ENCODE data around the gene TMIGD2.

The TMIGD2 gene

DNA sequence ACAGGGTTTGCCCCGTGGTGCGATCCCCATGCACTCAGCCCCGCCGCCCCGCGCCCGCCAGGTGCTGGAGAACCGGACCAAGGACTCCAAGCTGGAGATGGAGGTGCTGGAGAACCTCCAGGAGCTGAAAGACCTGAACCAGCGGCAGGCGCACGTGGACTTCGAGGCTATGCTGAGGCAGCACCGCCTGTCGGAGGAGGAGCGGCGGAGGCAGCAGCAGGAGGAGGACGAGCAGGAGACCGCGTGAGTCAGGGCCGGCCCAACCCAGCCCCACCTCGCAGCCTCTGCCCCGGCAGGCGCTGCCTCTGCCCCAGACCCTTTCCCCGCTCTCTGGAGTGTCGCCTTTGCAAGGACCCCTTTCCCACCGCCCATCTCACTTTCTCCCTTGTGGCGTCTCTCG, 44.0 kb downstream of the TMIGD2 start:
- Histone ChIP-seq H3K4me2 (ENCODE audit: low read length, poor library complexity, severe bottlenecking) (no peak overlapping the region), H3K9ac (ENCODE audit: low read length) (no peak overlapping the region), H3K23ac (ENCODE audit: low read length in 2 of 2) (no peak overlapping the region), H2BK12ac (ENCODE audit: low read length in 2 of 2) (no peak overlapping the region), H3K14ac (ENCODE audit: low read length in 2 of 2) (no peak overlapping the region), H3K9me3 (ENCODE audit: control insufficient read depth, low read length) (peaks cover 9% of the 10 kb centered on the region), H2AK5ac (ENCODE audit: low read length, severe bottlenecking) (no peak overlapping the region), H3K4me1 (ENCODE audit: control insufficient read depth, insufficient read depth, low read depth, low read length) (no peaks in the 10 kb centered on the region), H2AFZ (ENCODE audit: low read depth, low read length) (no peak overlapping the region), H4K91ac (ENCODE audit: low read length) (no peak overlapping the region), H2BK5ac (ENCODE audit: low read depth, low read length, poor library complexity, severe bottlenecking) (no peak overlapping the region), H3K18ac (ENCODE audit: low read depth in 1 of 2, low read length in 2 of 2) (no peak overlapping the region), H3K27ac (ENCODE audit: low read length, poor library complexity, severe bottlenecking) (no peak overlapping the region), H3K79me1 (replicated peaks; ENCODE audit: low read length, poor library complexity, severe bottlenecking) (peaks cover 3% of the 10 kb centered on the region), H3K4me3 (ENCODE audit: insufficient read depth in 1 of 2, low read depth in 1 of 2, low read length in 2 of 2) (no peak overlapping the region), H3K27me3 (ENCODE audit: control insufficient read depth in 1 of 2, insufficient read depth in 1 of 2, low read length in 2 of 2) (no peaks in the 10 kb centered on the region), H4K8ac (ENCODE audit: low read length) (no peak overlapping the region), H3K4ac (ENCODE audit: low read depth in 1 of 2, low read length in 2 of 2) (no peak overlapping the region), H3K36me3 (ENCODE audit: control insufficient read depth in 1 of 2, insufficient read depth in 2 of 2, low read depth in 1 of 2, low read length in 2 of 2) (peaks cover 61 to 72% of the 10 kb centered on the region in 2 experiments), H2BK120ac (ENCODE audit: low read depth, low read length) (no peak overlapping the region), H2BK15ac (ENCODE audit: low read depth, poor library complexity, severe bottlenecking) (no peak overlapping the region)
- 94% methylated on average over 28 of the region's 28 CpGs for WGBS
- DNase-seq: no peak

DNA sequence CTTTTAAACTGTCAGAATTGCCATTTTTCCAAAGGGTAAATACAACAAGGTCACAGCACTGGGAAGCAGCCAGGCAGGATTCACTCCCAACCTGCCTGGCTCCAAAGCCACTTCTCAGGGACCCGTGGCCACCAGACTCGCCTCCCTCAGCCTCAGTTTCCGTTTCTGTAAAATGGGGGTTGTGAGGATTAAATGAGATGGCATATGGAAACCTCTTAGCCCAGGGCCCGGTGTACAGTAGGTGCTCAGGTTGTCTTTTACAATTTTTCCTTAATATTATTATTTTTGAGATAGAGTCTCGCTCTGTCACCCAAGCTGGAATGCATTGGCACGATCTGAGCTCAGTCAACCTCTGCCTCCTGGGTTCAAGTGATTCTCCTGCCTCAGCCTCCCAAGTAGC, 45.2 kb downstream of the TMIGD2 start:
- WGBS: 84% methylated on average over 5 of the region's 6 CpGs
- Histone ChIP-seq H4K8ac (ENCODE audit: low read length) (no peak overlapping the region), H3K18ac (ENCODE audit: low read depth in 1 of 2, low read length in 2 of 2) (no peak overlapping the region), H4K91ac (ENCODE audit: low read length) (no peak overlapping the region), H3K9ac (ENCODE audit: low read length) (no peak overlapping the region), H3K23ac (ENCODE audit: low read length in 2 of 2) (no peak overlapping the region), H3K14ac (ENCODE audit: low read length in 2 of 2) (no peak overlapping the region), H3K27me3 (ENCODE audit: control insufficient read depth in 1 of 2, insufficient read depth in 1 of 2, low read length in 2 of 2) (no peaks in the 10 kb centered on the region), H3K4ac (ENCODE audit: low read depth in 1 of 2, low read length in 2 of 2) (no peak overlapping the region), H2BK120ac (ENCODE audit: low read depth, low read length) (no peak overlapping the region), H3K79me1 (replicated peaks; ENCODE audit: low read length, poor library complexity, severe bottlenecking) (peaks cover 3% of the 10 kb centered on the region), H3K27ac (ENCODE audit: low read length, poor library complexity, severe bottlenecking) (no peak overlapping the region), H2BK5ac (ENCODE audit: low read depth, low read length, poor library complexity, severe bottlenecking) (no peak overlapping the region), H3K4me1 (ENCODE audit: control insufficient read depth, insufficient read depth, low read depth, low read length) (no peaks in the 10 kb centered on the region), H2AFZ (ENCODE audit: low read depth, low read length) (no peak overlapping the region), H3K4me3 (ENCODE audit: insufficient read depth in 1 of 2, low read depth in 1 of 2, low read length in 2 of 2) (no peak overlapping the region), H2BK15ac (ENCODE audit: low read depth, poor library complexity, severe bottlenecking) (no peak overlapping the region), H3K36me3 (ENCODE audit: control insufficient read depth in 1 of 2, insufficient read depth in 2 of 2, low read depth in 1 of 2, low read length in 2 of 2) (peaks cover 69 to 70% of the 10 kb centered on the region in 2 experiments), H2AK5ac (ENCODE audit: low read length, severe bottlenecking) (no peak overlapping the region), H3K4me2 (ENCODE audit: low read length, poor library complexity, severe bottlenecking) (no peak overlapping the region), H2BK12ac (ENCODE audit: low read length in 2 of 2) (no peak overlapping the region), H3K9me3 (ENCODE audit: control insufficient read depth, low read length) (peaks cover 9% of the 10 kb centered on the region)
- no peak for DNase-seq

DNA sequence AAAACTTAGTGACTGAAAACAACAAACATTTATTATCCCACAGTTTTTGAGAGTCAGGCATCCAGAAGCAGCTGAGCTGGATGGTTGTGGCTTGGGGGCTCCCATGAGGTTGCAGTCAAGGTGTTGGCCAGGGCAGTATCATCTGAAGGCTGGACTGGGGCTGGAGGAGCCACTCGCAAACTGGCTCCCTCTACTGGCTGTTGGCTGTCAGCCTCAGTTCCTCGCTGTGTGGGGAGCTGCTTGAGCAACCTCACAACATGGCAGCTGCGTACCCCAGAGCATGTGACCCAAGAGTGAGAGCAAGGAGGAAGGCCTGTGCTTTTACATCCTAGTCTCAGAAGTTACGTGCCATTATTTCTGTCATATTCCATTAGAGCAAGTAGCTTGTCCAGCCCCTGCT, 45.6 kb downstream of the TMIGD2 start:
- Histone ChIP-seq H2BK12ac (ENCODE audit: low read length in 2 of 2) (no peak overlapping the region), H2BK15ac (ENCODE audit: low read depth, poor library complexity, severe bottlenecking) (no peak overlapping the region), H2BK5ac (ENCODE audit: low read depth, low read length, poor library complexity, severe bottlenecking) (no peak overlapping the region), H3K36me3 (ENCODE audit: control insufficient read depth in 1 of 2, insufficient read depth in 2 of 2, low read depth in 1 of 2, low read length in 2 of 2) (peaks cover 68 to 69% of the 10 kb centered on the region in 2 experiments), H3K4me2 (ENCODE audit: low read length, poor library complexity, severe bottlenecking) (no peak overlapping the region), H2BK120ac (ENCODE audit: low read depth, low read length) (no peak overlapping the region), H4K8ac (ENCODE audit: low read length) (no peak overlapping the region), H3K9me3 (ENCODE audit: control insufficient read depth, low read length) (peaks cover 9% of the 10 kb centered on the region), H4K91ac (ENCODE audit: low read length) (no peak overlapping the region), H3K18ac (ENCODE audit: low read depth in 1 of 2, low read length in 2 of 2) (no peak overlapping the region), H3K27ac (ENCODE audit: low read length, poor library complexity, severe bottlenecking) (no peak overlapping the region), H3K4ac (ENCODE audit: low read depth in 1 of 2, low read length in 2 of 2) (no peak overlapping the region), H2AFZ (ENCODE audit: low read depth, low read length) (no peak overlapping the region), H2AK5ac (ENCODE audit: low read length, severe bottlenecking) (no peak overlapping the region), H3K23ac (ENCODE audit: low read length in 2 of 2) (no peak overlapping the region), H3K4me1 (ENCODE audit: control insufficient read depth, insufficient read depth, low read depth, low read length) (no peaks in the 10 kb centered on the region), H3K79me1 (replicated peaks; ENCODE audit: low read length, poor library complexity, severe bottlenecking) (peaks cover 3% of the 10 kb centered on the region), H3K4me3 (ENCODE audit: insufficient read depth in 1 of 2, low read depth in 1 of 2, low read length in 2 of 2) (no peak overlapping the region), H3K27me3 (ENCODE audit: control insufficient read depth in 1 of 2, insufficient read depth in 1 of 2, low read length in 2 of 2) (no peaks in the 10 kb centered on the region), H3K14ac (ENCODE audit: low read length in 2 of 2) (no peak overlapping the region), H3K9ac (ENCODE audit: low read length) (no peak overlapping the region)
- no peak for DNase-seq
- WGBS: 98% methylated on average over 4 of the region's 4 CpGs

DNA sequence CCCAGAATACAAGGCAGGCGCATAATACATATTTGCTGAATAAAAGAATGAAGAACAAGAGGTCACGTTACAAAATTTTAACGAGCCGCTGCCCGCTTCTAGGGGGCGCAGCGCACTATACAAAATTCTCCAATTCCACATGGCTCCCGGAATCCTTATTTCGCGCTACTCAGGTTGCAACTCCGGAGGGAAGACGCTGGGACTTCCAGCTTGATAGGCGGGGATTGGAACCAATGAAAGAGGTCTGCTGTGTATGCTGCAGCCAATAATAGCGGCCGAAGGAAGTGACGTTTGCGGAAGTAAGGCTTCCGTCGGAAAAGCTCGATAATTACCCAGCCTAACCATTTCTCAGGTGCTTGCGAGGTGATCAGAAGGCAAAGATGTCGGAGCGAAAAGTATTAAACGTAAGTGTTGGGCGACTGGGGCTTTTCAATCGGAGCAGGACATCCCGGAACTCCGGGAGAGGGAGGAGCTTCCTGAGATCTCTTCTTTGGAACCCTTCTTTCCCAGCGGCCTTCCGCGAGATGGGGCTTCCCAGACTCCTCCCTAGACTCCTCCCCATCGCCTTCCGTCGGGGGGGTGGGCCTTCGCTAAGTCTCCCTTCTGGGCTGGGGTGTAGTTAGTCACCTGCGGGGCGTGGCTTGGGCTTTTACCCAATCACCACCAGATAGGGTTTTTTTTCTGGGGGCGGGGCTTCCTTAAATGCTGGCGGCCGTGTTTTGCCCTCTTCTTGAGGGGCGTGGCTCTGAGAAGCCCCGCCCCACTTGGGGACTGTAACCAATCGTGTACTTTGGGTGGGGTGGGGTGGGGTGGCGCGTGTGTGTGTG, 55.2 kb downstream of the TMIGD2 start, which contains the start of gene YJU2:
Gene YJU2 (plus strand): TSS at position 314 of the 827 bp plus-strand sequence. CDS start 67 bp downstream, at position 381.
- peak within 1 kb of the TSS; percentile 93 for H4K8ac ChIP-seq (ENCODE audit: low read length)
- peak within 1 kb of the TSS; percentile 93 for H3K9ac ChIP-seq (ENCODE audit: low read length)
- H2AK5ac ChIP-seq (ENCODE audit: low read length, severe bottlenecking): peak within 1 kb of the TSS; percentile 8
- H3K36me3 ChIP-seq (ENCODE audit: control insufficient read depth in 1 of 2, insufficient read depth in 2 of 2, low read depth in 1 of 2, low read length in 2 of 2): peaks cover 28 to 29% of the 10 kb centered on the region in 2 experiments
- H2BK15ac ChIP-seq (ENCODE audit: low read depth, poor library complexity, severe bottlenecking): no peak within 1 kb of the TSS
- H2BK120ac ChIP-seq (ENCODE audit: low read depth, low read length): peak within 1 kb of the TSS; percentile 86
- peak within 1 kb of the TSS; percentile 79 for H2AFZ ChIP-seq (ENCODE audit: low read depth, low read length)
- under 1% methylated on average over 41 of the region's 45 CpGs for WGBS
- H3K9me3 ChIP-seq (ENCODE audit: control insufficient read depth, low read length): peaks cover 3% of the 10 kb centered on the region
- no peak within 1 kb of the TSS for H3K14ac ChIP-seq (ENCODE audit: low read length in 2 of 2)
- H3K79me1 ChIP-seq (replicated peaks; ENCODE audit: low read length, poor library complexity, severe bottlenecking): peaks cover 18% of the 10 kb centered on the region
- H3K27me3 ChIP-seq (ENCODE audit: control insufficient read depth in 1 of 2, insufficient read depth in 1 of 2, low read length in 2 of 2): no peaks in the 10 kb centered on the region
- H3K4ac ChIP-seq (ENCODE audit: low read depth in 1 of 2, low read length in 2 of 2): peak within 1 kb of the TSS in 1 of 2 experiments; percentile 93
- peak within 1 kb of the TSS; percentile 61 to 86 for H3K4me3 ChIP-seq (ENCODE audit: insufficient read depth in 1 of 2, low read depth in 1 of 2, low read length in 2 of 2)
- H4K91ac ChIP-seq (ENCODE audit: low read length): peak within 1 kb of the TSS; percentile 43
- H2BK5ac ChIP-seq (ENCODE audit: low read depth, low read length, poor library complexity, severe bottlenecking): peak within 1 kb of the TSS; percentile 88
- H3K27ac ChIP-seq (ENCODE audit: low read length, poor library complexity, severe bottlenecking): peak within 1 kb of the TSS; percentile 99
- no peak within 1 kb of the TSS for H3K23ac ChIP-seq (ENCODE audit: low read length in 2 of 2)
- DNase-seq: peak; percentile 100
- H2BK12ac ChIP-seq (ENCODE audit: low read length in 2 of 2): no peak within 1 kb of the TSS
- H3K4me2 ChIP-seq (ENCODE audit: low read length, poor library complexity, severe bottlenecking): peak within 1 kb of the TSS; percentile 83
- H3K4me1 ChIP-seq (ENCODE audit: control insufficient read depth, insufficient read depth, low read depth, low read length): peaks cover 7% of the 10 kb centered on the region
- H3K18ac ChIP-seq (ENCODE audit: low read depth in 1 of 2, low read length in 2 of 2): peak within 1 kb of the TSS in 1 of 2 experiments; percentile 82

Data from mesenchymal stem cell (in vitro differentiated cells and primary cell).